HL-60/S4 treated with phorbol 12-myristate 13-acetate at 8.2 ng/mL for 4 days and 3 days (cell line): Measurements from ENCODE around the gene FER.
"Not testable (repeated sequence)": the region's sequence is repeated elsewhere in the genome, so short reads cannot be mapped to it uniquely, and the experiment has no call there.

Experiments used
- in situ Hi-C: fragments of 300-500 bp; cut with MboI; formaldehyde crosslinking; loops from 2 replicates; pipeline ENCODE4 v1.15.0; 2022; ENCODE audit warnings: low sequenced_read_pairs

The FER gene

DNA sequence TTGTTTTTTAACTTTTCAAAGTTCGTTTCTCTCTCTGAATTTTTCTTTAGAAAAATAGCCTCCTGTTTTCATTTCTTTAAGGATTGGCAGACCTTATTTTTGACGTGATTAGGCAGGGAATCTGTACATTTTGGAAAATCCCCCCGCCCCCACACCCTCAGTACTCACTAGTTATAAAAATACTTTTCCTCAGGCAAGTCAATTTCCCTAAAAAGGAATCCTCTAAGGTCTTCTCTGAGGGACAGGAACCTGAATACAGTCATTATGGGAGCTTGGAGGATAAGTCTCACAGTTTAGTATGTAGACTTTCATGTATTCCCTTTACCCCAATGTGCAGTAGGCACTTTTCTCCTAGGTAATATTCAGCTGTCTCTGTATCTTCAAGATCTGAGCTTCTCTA is 3.9 kb upstream of the FER start:
- in situ Hi-C loops, result no loop called here

DNA sequence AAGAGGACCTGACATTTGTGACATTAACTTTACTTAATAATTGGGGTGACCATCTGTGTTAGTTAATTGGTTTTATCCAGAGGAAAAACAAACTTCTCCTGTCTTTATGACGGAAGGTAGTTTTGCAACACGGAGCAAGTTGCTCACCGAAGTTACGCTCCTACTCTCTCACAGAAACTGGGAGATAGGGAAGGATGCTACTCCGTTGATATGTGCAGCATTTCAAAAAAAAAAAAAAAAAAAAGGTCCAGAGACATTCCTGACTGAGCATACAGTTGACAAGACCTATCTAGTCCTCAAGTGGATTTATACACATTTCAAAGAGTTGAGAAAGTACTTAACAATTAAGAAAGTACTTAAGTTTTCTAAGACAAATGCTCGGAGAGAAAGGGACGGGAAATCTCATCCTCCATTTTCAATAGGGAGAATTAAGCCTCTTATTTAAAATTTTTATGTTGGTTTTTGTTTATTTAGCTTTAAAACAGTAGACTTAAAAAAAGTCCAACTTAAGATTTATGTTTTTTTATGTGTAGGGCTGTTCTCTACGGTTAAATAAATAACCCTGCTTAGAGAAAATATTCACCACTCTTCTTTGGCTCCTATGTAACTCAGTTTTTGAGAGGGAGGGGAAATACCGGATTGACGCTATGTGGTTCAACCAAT is 455 bp upstream of the FER start:
- in situ Hi-C loops, result no loop called here

DNA sequence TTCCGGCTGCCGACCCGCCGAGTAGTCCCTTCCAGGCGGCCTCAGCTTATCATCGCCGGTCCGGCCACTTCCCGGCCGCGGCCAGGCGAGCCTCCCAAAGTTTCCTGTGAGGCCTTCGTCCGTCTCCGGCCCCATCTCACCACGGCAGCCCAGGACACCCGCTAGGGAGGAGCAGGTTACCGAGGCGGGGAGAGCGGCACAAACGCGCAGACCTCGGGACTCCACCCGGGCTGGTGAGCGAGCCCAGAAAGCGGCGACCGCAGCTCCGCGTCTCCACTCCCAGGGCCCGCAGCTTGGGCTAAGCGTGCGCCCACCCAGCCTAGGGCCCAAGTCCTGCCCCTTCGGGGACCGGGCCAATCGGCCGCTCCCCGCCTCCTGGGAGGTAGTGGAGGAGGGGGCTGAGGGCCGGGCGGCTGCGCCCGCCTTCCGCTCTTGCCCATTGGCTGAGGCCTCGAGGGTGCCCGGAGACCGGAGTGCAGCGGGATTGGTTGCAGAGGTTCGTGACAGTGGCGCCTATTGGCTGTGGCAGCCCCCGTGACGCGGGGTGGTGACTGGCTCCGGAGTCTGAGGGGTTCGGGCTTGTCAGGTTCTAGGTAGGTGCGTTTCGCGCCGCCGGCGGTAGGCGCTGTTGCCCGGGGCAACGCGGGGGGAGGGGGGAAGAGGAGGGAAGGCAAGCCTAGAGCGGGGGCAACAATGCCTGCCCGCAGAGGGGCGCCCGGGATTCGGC is 867 bp downstream of the FER start:
- in situ Hi-C loops, result no loop called here

DNA sequence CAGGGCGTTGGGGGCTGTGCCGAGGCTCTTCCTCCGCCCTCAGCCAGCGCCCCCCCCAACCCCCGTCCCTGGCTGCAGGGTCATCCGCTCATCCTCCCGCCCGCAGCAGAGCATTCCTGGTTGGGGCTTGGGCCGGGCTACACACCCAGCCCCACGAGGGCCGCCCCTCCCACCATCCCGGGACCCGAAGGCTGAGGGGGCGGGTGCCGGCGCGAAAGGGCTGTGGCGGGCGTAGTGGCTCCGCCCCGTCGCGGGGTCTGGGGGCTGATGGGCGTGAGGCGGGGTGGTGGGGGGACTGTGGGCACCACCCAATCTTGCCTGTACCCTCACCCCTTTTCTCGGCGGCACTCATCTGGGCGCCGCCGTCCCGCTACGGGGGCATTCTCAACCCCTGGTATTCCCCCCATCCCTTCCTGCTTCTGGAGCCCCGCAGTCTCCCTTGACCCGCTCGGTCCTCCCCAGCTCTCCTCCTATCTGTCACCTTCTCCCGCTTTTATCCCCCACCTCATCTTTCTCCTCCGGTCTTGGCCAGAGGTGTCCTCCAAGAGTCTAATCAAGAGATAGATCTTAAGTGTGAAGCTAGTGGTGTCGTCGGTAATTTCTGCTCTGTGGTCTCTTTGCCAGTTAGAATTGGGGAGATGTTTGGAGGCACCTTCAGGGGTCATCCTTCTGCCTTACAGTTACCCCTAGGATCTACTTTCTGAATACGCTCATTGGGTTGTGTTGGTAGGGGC is 1.6 kb downstream of the FER start:
- in situ Hi-C loops, result no loop called here

DNA sequence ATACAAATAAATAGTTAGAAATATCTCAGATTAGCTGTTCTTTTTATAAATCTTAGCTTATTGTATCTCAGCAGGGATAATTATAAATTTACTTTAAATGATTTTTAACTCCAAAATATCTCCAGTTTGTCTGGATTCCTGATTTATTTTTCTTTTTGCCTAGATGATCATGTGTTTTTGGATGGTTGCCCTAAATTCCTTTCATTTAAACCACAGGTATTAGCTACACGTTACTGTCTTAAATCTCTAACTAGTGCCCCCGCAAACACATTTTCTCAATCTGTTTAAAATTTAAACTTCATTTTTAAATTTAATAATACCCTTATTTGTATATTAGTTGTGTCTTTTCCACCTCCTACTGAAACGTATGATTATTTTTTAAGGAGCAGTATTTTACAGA is 5.6 kb downstream of the FER start:
- in situ Hi-C loops, result no loop called here

DNA sequence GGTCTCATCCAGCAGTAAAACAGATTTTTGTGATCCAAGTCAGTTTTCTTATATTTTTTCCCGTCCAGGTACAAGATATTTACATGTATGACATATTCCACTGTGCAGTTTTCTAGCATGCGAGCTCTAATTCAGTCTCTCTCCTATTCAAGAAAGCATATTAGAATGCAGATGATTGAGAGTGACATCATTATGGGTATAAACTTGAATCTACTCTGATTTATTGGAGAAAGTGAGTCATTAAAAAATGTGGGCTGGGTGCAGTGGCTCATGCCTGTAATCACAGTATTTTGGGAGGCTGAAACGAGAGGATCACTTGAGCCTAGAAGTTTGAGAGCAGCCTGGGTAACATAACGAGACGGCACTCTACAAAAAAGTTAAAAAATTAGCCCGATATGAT is 6.2 kb downstream of the FER start:
- in situ Hi-C loops, result no loop called here

DNA sequence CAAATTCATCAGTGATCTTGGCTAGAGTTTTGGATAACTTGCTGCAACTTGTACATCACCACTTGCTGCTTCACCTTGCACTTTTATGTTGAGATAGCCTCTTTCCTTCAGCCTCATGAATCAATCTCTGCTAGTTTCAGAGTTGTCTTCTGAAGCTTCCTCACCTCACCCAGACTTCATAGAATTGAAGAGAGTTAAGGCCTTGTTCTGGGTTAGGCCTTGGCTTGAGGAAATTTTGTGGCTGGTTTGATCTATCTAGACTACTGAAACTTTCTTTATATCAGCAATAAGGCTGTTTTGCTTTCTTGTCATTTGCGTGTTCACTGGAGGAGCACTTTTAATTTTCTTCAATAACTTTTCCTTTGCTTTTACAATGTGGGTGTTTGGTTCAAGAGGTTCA is 12.8 kb downstream of the FER start:
- in situ Hi-C loops, result no loop called here

DNA sequence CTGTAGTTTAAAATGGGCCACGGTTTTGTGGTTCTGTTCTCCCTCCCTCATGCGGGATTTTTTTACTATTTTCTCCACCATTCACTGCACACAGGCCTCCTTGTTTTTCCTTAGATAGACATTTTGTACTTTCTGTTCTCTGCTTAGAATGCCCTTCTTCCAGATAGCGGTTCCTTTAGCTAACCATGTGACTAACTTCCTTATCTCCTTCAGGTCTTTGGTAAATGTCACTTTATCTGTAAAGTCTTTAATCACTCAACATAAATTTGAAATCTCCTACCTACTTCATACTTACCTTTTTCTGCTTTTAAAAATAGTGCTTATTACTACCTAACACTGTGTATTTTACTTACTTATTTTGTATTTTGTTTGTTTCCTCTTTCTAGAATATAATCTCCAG is 15.0 kb downstream of the FER start:
- in situ Hi-C loops, result no loop called here

DNA sequence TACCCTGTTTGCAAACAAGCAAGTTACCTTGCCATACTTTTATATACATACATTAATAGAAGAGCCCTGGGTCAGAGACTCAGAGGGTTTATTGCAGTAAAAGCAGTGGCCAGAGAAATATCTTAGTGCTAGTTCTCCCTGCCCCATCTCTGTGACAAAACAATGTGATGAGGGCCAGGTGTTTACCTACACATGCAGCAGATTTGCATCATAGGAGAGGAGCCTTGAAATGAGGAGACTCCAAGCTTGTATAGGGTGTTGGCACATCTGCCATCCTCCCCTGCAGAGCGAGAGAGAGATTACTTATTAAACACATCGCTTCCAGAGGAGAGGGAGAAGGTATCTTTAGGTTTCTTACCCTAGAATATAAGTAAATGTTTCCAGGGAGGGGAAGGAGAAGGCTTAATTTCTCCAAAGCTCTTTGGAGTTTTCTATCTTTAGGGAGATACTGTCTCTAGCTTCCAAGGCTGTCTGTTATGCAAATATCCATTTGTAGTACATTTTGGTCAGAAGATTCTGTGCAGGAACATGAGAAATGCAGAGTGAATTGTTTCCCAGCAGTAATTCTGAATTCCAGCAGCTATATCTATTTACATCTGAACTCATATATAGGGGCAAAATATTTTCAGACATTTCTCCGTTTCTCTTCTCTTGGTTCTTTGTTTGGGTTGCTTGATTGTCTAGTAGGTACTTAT is 15.7 kb downstream of the FER start:
- in situ Hi-C loops, result no loop called here

DNA sequence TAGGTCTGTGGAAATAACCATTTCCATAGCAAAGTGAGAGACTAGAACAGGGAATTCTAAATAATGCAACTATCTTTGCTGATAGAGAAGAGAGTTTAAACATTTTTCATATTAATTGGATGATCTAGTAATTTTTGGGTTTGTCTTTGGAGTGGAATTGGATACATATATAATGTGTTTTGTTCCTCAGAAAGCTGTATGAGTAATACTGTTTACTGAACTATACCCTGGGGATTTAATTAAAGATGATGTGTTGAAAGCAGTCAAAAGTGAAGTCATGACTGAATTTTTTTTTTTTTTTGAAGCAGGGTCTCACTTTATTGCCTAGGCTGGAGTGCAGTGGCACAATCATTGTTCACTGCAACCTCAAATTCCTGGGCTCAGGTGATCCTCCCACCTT is 17.9 kb downstream of the FER start:
- in situ Hi-C loops, result no loop called here

DNA sequence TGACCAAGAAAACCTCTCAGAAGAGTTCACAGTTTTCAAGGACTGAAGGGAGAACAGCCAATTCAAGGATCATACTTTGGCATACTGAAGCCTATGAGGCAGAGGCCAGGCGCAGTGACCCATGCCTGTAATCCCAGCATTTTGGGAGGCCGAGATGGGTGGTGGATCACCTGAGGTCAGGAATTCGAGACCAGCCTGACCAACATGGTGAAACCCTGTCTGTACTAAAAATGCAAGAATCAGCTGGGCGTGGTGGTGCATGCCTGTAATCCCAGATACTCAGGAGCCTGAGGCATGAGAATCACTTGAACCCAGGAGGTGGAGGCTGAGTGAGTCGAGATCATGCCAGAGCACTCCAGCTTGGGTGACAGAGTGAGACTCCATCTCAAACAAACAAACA is 19.2 kb downstream of the FER start:
- in situ Hi-C loops, result not testable (repeated sequence)

DNA sequence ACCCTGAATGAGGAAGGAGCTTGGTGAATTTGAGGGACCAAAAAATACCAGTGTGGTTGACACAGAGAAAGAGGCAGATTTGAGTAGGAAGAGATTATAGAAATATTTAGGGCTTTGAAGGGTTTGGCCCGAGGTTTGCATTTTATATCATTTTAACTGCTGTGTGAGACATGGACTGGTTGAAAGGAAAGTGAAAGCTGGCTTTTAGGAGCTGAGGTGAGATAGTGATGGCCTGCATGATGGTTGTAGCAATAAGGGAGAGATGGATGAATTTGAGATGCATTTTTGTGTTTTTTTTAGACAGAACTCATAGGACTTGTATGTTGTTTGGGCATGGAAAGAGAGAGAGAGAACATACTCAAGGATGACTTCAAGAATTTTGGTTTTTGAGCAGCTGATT is 21.7 kb downstream of the FER start:
- in situ Hi-C loops, result no loop called here

DNA sequence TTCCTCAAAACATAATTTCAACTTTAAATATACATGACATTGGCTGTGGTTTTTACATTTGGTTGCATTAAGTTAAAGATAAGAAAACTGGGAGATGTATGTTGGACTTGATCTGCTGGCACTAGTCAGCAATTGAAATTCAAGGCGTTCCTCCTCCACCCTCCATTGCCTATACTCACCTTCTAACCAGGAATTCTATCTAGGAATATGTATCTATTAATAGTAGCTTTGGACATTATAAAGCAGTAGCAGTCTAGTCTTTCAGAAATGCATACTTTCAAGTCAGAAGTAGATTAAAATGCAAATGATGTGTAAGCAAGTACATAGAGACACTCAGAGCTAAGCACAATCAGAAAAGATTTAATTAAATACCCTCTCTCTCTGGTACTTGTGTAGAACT is 24.9 kb downstream of the FER start:
- in situ Hi-C loops, result no loop called here

DNA sequence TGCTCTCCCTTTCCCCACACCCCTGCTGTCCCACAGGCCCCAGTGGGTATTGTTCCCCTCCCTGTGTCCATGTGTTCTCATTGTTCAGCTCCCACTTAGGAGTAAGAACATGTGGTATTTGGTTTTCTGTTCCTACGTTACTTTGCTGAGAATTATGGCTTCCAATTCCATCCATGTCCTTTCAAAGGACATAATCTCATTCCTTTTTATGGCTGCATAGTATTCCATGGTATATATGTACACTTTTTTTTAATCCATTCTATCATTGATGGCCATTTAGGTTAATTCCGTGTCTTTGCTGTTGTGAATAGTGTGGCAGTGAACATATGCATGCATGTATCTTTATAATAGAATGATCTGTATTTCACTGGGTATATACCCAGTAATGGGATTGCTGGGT is 25.6 kb downstream of the FER start:
- in situ Hi-C loops, result no loop called here

DNA sequence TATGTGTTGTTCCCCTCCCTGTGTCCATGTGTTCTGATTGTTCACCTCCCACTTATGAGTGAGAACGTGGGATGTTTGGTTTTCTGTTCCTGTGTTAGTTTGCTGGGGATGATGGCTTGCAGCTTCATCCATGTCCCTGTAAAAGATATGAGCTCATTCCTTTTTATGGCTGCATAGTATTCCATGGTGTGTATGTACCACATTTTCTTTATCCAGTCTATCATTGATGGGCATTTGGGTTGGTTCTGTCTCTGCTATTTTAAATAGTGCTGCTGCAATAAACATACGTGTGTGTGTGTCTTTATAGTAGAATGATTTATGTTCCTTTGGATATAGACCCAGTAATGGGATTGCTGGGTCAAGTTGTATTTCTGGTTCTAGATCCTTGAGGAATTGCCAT is 26.4 kb downstream of the FER start:
- in situ Hi-C loops, result not testable (repeated sequence)

DNA sequence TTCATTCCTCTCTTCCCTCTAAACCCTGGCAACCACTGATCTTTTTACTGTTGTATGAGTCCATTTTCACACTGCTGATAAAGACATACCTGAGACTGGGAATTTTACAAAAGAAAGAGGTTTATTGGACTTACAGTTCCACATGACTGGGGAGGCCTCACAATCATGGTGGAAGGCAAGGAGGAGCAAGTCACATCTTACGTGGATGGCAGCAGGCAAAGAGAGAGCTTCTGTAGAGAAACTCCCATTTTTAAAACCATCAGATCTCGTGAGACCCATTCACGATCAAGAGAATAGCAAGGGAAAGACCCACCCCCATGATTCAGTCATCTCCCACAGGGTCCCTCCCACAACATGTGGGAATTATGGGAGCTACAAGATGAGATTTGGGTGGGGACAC is 29.9 kb downstream of the FER start:
- in situ Hi-C loops, result not testable (repeated sequence)

DNA sequence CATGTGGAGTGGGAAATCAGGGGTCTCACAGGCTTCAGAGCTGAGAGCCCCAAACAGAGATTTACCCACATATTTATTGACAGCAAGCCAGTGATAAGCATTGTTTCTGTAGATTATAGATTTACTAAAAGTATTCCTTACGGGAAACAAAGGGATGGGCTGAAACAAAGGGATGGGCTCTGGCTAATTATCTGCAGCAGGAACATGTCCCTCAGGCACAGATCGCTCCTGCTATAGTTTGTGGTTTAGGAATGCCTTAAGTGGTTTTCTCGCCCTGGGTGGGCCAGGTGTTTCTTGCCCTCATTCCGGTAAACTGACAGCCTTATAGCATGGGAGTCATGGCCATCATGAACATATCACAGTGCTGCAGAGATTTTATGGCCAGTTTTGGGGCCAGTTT is 36.9 kb downstream of the FER start:
- in situ Hi-C loops, result not testable (repeated sequence)

DNA sequence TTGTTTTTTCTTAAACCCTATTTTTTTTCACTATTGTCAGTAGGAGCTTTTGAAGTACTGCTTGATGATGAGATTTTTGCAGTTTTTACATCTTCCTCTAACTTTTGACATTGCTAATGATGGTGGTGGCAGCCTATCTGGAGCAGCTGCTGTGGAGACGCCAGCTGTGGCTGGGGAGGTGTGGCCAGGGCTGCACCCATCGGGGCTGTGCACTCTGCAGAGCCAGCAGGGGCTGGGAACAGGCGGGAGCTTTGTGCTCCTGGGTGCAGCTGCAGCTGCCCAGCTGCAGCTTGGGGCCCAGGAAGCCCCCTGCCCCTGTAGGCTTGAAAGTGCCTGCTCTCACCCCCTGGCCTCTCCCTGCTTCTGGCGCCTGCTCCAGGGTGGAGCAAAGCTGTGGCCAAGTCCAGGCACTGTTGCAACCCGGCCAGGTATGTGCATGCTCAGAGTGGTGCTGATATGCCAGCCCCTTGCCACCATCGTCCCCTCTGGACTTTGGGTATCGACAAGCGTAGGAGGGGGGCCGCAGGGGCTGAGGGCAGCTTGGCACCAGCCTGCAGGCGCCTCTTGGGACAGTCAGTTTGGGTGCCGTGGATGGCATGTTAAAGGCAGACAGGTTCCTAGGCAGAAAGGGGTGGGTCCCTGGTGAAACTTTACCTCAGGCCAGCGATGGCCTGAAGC is 39.2 kb downstream of the FER start:
- in situ Hi-C loops, result no loop called here

DNA sequence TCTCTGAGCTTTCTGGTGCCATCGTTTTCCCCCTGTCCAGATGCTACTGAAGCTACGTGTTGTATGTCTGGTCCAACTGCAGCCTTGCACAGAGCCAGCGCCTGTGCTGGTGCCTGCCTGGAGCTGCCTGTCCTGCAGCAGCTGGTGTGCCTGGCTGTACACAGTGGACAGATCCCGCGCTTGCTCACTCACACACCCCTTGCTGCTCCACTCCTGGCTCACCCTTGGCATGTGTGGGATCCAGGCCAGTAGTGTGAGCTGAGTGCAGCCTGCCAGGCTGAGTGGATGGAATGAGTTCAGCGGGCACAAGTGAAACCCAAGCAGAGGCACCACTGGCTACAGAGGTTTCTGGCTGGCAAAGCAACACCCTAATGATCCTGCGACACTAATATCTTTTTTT is 40.4 kb downstream of the FER start:
- in situ Hi-C loops, result no loop called here

DNA sequence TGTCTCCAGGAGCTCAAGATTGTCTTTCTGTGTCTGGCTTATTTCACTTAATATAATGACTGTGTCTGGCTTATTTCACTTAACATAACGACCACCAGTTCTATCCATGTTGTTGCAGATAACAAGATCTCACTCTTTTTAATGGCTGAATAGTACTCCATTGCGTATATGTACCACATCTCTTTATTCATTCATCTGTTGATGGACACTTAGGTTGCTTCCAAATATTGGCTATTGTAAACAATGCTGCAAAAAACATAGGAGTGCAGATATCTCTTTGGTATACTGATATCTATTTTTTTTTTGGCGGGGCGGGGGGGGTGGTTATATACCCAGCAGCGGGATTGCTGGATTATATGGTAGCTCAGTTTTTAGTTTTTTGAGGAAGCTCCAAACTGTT is 45.5 kb downstream of the FER start:
- in situ Hi-C loops, result no loop called here

DNA sequence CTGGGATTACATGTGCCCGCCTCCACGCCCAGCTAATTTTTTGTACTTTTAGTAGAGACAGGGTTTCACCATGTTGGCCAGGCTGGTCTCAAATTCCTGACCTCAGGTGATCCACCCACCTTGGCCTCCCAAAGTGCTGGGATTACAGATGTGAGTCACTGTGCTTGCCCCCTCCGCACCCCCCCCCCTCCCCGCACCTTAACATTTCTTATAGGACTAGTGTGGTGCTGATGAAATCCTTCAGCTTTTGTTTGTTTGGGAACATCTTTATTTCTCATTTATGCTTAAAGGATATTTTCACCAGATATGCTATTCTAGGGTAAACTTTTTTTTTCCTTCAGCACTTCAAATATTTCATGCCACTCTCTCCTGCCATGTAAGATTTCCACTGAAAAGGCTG is 46.7 kb downstream of the FER start:
- in situ Hi-C loops, result not testable (repeated sequence)
